ENCODE results near the gene CD72. TPM values are rescaled to one million over a fixed set of nuclear protein-coding genes. Genes with fewer than 3 reads are reported as not detected.

Gene CD72
- total RNA-seq, 1 donor from 2014 or later, result 2.4 TPM

DNA sequence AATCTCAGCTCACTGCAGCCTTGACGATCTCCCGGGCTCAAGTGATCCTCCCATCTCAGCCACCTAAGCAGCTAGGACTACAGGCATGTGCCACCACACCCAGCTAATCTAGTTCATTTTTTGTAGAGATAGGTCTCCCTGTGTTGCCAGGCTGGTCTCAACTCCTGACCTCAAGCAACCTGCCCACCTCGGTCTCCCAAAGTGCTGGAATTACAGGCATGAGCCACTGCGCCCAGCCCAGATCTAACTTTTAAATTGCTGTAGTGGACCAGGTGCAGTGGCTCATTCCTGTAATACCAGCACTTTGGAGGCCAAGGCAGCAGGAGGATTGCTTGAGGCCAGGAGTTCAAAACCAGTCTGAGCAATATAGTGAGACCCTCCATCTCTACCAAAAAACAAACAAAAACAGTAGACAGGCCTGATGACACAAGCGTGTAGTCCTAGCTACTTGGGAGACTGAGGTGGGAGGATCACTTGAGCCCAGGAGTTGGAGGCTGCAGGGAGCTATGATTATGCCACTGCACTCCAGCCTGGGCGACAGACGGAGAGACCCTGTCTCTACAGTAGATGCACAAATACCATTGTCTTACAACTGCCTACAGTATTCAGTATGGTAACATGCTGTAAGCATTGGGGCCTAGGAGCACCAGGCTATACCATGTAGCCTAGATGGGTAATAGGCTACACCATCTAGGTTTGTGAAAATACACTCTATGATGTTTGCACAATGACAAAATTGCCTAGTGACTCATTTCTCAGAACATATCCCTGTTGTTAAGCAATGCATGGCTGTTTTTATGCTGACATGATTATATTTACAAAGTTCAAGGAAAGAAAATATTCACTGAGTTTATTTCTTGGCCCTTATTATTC, 34.0 kb upstream of the CD72 start:
- Mint-ChIP-seq H3K27me3 (ENCODE audit: unreplicated experiment) (peaks cover 10% of the 10 kb centered on the region), H3K4me1 (ENCODE audit: unreplicated experiment) (peaks cover 24% of the 10 kb centered on the region), H3K27ac (ENCODE audit: unreplicated experiment) (no peak overlapping the region), H3K4me3 (ENCODE audit: unreplicated experiment) (no peak overlapping the region), H3K9me3 (ENCODE audit: unreplicated experiment) (peaks cover 2% of the 10 kb centered on the region), H3K36me3 (ENCODE audit: low read depth, unreplicated experiment) (peaks cover 12% of the 10 kb centered on the region)
- no peak for DNase-seq (ENCODE audit: low spot score)
- no peak for TF ChIP-seq CTCF (IDR thresholded peaks at IDR 0.05; ENCODE audit: unreplicated experiment)

DNA sequence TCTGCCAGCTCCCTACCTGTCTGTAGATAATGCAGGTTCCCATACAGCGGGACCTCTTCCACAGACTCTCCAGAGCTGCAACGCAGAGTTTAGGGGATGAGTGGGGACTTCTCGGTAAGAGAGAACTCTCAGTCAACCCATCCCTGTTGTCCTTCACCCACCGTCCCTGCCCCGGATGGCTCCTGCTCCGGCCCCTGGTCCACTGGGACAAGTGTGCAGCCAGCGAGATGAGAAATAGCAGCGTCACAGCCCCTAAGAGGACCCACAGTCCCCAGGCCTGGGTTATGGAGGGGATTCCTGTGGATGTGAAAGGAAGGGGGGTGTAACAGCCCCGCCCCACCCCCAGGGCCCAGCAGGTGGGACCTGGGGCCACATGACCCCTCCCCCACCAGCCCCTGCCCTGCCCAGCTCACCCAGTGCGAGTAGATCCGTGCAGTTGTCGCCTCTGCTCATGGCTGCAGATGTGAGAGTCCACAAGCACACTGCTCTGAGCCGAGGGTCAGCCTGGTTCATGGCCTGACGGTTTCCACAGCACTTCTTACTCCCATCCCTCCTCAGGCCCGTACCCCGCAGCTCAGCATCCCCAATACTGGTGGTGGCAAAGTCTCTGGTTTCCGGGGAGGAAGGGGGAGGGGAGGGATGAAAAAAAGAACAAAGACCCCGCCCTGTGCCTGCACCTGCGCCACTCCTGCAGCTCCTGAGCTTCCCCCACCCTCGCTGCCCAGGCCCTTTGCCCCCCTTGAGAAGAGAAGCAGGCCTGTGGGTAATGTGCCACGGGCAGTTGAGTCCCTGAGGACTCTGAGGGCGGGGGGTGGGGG, 32.3 kb upstream of the CD72 start, which contains the start of gene SIT1:
Gene SIT1, minus strand, starts transcription at position 591 of the 818 bp plus-strand sequence. Its CDS starts 78 bp downstream, at position 513.
- peaks cover 7% of the 10 kb centered on the region for H3K27me3 Mint-ChIP-seq (ENCODE audit: unreplicated experiment)
- H3K4me1 Mint-ChIP-seq (ENCODE audit: unreplicated experiment), result peaks cover 23% of the 10 kb centered on the region
- no peak within 1 kb of the TSS for H3K27ac Mint-ChIP-seq (ENCODE audit: unreplicated experiment)
- no peaks in the 10 kb centered on the region for H3K9me3 Mint-ChIP-seq (ENCODE audit: unreplicated experiment)
- H3K4me3 Mint-ChIP-seq (ENCODE audit: unreplicated experiment), result no peak within 1 kb of the TSS
- H3K36me3 Mint-ChIP-seq (ENCODE audit: low read depth, unreplicated experiment), result peaks cover 14% of the 10 kb centered on the region
- DNase-seq (ENCODE audit: low spot score), result no peak
- no peak for TF ChIP-seq CTCF (IDR thresholded peaks at IDR 0.05; ENCODE audit: unreplicated experiment)

DNA sequence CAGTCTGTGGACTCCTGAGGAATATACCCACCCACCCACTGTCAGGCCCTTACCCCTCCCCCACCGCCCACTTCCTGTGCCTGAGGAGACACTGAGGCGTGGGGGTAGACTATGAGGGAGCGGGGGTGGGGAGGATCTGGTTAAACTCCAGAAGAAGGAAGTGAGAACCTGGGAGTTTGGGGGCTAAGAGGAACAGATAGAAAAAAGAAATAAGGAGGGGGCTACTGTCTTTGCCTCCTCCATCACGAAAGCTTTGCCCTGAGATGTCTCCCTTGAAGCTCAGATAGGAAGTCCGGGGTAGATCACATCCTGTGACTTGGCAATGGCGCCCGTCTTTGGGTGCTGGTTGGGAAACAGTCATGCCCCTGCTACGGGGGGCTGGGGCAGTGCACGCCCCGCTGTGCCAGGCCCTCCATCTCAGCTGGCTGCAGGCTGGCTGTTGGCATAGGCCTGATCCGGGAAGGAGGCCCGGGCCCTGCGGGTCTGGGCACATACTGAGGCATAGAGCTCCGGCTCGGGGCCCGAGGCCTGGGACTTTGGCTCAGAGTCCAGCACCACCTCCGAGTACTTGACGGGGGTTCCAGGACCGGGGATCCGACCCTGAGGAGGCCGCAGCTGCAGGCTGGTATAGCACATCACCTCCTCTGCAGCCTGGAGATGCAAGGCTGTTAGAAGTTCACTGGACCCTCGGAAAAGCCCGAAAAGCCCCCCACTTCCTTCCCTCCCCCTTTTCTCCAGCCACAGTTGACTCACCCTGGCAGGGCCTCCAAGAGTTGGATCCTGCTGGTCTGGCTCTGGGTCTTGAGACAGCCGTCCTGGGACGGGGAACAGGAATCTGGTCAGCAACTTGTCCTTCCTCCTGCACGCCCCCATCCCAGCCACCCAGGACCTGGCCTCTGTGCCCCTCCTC, 31.5 kb upstream of the CD72 start:
- H3K27ac Mint-ChIP-seq (ENCODE audit: unreplicated experiment), result no peak overlapping the region
- peaks cover 14% of the 10 kb centered on the region for H3K36me3 Mint-ChIP-seq (ENCODE audit: low read depth, unreplicated experiment)
- no peak for DNase-seq (ENCODE audit: low spot score)
- H3K4me3 Mint-ChIP-seq (ENCODE audit: unreplicated experiment), result no peak overlapping the region
- H3K27me3 Mint-ChIP-seq (ENCODE audit: unreplicated experiment), result peaks cover 7% of the 10 kb centered on the region
- no peaks in the 10 kb centered on the region for H3K9me3 Mint-ChIP-seq (ENCODE audit: unreplicated experiment)
- no peak for TF ChIP-seq CTCF (IDR thresholded peaks at IDR 0.05; ENCODE audit: unreplicated experiment)
- peaks cover 23% of the 10 kb centered on the region for H3K4me1 Mint-ChIP-seq (ENCODE audit: unreplicated experiment)

DNA sequence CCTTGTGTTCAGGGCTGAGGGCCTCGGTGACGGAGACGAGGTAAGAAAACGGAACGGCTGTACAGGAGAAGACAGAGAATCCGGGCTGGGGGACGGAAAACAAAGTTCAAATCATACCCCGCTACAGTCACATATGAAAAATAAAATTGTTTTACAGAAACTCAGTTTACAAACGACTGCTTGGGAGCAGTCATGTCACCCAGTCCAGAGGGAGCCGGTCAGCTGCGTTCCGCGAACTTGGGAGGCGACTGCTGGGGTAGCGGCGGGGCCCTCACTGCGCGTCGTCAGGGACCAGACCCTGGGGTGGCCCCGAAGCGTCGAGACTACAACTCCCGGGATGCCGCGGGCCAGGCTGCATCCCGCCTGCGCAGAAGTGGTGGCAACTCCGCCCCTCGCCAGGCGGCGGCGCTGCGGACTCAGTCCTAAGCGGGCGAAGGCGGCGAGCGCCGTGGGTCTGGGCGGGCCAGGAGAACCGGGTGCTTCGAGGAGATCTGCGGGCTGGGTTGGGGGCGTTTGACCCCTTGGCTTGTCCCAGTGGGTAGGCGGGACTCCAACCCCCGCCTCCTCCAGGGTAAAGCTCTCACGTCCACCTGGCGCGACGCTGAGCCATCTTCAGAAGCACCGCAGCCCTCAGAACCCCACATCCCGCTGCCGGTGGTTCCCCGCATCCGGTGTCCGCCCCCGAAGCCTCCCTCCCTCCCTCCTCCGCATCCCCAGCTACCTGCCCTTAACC, 28.5 kb upstream of the CD72 start:
- Mint-ChIP-seq H3K4me1 (ENCODE audit: unreplicated experiment) (peaks cover 25% of the 10 kb centered on the region), H3K27ac (ENCODE audit: unreplicated experiment) (peak overlapping the region; percentile 99), H3K36me3 (ENCODE audit: low read depth, unreplicated experiment) (peaks cover 14% of the 10 kb centered on the region), H3K4me3 (ENCODE audit: unreplicated experiment) (peak overlapping the region; percentile 96), H3K9me3 (ENCODE audit: unreplicated experiment) (no peaks in the 10 kb centered on the region), H3K27me3 (ENCODE audit: unreplicated experiment) (peaks cover 7% of the 10 kb centered on the region)
- peak; percentile 94 for TF ChIP-seq CTCF (IDR thresholded peaks at IDR 0.05; ENCODE audit: unreplicated experiment)
- DNase-seq (ENCODE audit: low spot score), result peak; percentile 98

Data from endothelial cell (in vitro differentiated cells).